GM12875 (cell line): ENCODE data around the gene SPANXN4.

Experiments
- H3K4me3 ChIP-seq: one replicate; pipeline ENCODE4 v1.5.1; 2011; ENCODE audit warnings: low read depth, low read length, control low read depth
- TF ChIP-seq, protein P1 (sequence below): IDR thresholded peaks from 2 replicates; pipeline ENCODE4 v1.5.1; 2011; ENCODE audit warnings: low read depth, mild to moderate bottlenecking, control low read depth, inconsistent platforms, low read length, moderate library complexity, borderline replicate concordance; ENCODE audit not compliant: insufficient read depth

The SPANXN4 gene

DNA sequence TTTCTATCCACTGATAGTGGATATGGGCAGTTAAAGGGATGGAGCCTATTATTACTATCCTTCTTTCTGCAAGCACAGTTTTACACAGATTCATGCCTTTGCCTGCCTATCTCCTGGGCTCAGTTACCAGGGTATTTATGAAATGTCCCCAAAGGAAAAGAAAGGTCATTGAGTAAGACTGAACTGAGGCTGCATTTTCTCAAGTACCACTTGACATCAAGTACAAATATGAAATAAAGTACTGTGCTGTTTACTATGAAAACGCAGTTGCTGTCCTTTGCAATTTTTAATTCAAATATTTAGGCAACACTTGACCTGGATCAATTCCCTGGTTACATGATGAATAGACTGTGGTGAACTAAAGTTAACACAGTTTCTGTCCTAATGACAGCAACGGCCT is 23.5 kb upstream of the SPANXN4 start:
- H3K4me3 ChIP-seq, result no peak overlapping the region
- TF ChIP-seq, protein P1, sequence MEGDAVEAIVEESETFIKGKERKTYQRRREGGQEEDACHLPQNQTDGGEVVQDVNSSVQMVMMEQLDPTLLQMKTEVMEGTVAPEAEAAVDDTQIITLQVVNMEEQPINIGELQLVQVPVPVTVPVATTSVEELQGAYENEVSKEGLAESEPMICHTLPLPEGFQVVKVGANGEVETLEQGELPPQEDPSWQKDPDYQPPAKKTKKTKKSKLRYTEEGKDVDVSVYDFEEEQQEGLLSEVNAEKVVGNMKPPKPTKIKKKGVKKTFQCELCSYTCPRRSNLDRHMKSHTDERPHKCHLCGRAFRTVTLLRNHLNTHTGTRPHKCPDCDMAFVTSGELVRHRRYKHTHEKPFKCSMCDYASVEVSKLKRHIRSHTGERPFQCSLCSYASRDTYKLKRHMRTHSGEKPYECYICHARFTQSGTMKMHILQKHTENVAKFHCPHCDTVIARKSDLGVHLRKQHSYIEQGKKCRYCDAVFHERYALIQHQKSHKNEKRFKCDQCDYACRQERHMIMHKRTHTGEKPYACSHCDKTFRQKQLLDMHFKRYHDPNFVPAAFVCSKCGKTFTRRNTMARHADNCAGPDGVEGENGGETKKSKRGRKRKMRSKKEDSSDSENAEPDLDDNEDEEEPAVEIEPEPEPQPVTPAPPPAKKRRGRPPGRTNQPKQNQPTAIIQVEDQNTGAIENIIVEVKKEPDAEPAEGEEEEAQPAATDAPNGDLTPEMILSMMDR, result no peak

DNA sequence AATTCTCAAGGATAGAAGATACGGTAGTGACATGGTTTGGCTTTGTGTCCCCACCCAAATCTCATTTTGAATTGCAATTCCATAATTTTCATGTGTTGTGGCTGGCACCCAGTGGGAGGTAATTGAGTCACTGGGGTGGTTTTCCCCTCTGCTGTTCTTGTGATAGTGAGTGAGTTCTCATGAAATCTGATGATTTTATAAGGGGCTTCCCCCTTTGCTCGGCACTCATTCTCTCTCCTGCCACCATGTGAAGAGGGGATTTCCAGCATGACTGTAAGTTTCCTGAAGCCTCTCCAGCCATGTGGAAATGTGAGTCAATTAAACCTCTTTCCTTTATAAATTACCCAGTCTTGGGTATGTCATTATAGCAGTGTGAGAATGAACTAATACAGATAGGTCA is 8.5 kb upstream of the SPANXN4 start:
- TF ChIP-seq, protein P1, result no peak
- H3K4me3 ChIP-seq, result no peak overlapping the region

DNA sequence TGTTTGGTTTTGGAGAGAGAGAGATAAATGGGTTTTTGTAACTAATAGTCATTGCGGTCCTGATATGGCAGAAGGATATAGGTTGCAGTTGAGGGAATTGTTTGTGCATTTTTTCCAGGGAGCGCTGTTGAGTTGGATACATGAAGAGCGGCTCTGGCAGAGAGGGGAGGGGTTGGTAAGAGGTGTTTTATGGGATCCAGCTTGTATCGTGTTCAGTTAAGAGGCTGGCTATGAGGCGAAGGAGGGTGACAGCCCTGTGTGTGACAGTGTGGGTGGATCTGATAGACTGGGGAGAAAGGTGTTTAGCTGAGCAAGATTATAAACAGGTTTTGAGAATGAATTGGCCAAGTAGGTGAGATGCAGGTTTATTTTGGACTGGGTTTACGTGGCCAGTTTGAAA is 1.5 kb downstream of the SPANXN4 start:
- TF ChIP-seq, protein P1, result no peak

DNA sequence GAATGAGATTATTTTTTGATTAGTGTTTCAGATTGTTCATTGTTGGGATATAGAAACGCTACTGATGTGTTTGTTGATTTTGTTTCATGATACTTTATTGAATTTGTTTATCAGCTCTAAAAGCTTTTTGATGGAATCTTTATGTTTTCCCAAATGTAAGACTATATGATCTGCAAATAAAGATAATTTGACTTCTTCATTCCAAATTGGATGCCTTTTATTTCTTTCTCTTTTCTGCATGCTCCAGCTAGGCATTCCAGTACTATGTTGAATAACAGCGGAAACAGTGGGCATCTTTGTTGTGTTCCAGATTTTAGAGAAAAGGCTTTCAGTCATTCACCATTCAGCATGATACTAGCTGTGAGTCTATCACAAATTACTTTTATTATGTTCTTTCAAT is 21.8 kb downstream of the SPANXN4 start:
- H3K4me3 ChIP-seq, result no peak overlapping the region
- TF ChIP-seq, protein P1, result no peak

More for the DNA sequence above, 1.5 kb downstream of the SPANXN4 start:
- no peak overlapping the region for H3K4me3 ChIP-seq

DNA sequence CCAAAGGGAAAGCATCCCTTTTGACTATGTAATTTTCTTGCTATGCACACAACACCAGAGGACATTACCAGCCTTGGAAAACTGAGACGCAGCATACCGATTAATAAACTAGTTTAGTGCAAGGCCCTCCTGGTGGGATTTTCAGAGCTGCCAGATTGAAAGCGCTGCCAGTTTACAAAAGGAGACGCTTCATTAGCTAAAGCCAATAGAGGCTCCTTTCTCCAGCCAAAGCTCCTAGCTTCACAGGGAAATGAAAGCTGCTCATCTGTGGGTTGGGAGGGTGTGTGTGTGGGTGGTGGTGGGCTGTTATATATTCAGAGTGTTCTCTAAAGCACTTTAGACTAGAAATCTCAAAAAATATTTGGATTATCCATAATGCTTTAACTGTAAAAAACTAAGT is 32.4 kb downstream of the SPANXN4 start:
- H3K4me3 ChIP-seq, result no peak overlapping the region
- TF ChIP-seq, protein P1, result no peak

DNA sequence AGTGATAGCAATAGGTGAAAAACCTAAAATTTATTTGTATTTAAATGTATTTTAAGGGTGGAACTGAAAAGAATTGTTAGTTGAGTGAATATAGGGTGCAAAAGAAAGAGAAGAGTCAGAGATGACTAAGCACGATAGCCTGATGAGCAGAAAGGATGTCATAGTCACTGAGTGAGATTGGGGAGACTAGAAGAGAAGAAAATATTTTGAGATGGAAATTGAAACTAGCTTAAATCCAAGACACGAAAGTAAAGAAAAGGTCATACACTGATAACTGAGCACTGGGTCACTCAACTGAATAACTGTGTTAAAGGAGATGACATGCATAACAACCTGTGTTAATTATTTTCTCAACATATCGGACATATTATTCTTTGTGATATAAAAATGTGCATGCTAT is 55.5 kb downstream of the SPANXN4 start:
- TF ChIP-seq, protein P1, result no peak

DNA sequence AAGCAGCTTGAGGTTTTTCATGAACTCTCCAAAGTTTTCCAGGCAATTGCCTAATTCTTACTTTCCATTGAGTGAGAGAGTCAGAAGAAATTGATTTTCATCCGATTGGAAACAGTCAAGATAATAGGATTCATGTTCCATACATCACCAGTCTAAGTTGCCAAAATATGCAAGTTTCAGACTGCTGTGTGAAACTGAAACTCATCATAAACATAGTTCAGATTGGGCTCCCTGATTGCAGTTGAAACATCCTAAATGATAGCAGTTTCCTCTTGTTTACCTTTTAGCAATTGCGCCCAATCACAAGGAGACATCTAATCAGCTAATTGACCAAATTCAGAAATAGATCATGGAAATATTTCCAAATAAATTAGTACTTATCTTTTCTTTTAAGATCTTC is 56.8 kb downstream of the SPANXN4 start:
- no peak overlapping the region for H3K4me3 ChIP-seq

More for the DNA sequence above, 55.5 kb downstream of the SPANXN4 start:
- no peak overlapping the region for H3K4me3 ChIP-seq

More for the DNA sequence above, 56.8 kb downstream of the SPANXN4 start:
- TF ChIP-seq, protein P1, result no peak
